Prostate gland (tissue), 2 donors: ENCODE results near the gene TMPRSS6.
A peak's percentile ranks its signal among the peaks of the same experiment; 100 is the strongest.

ENCODE experiments used
- CTCF ChIP-seq, 4 experiments: fragments of 200-600 bp in 2 of 4; fragments of 450-650 bp in 2 of 4; sonication (generic) in 2 of 4; IDR thresholded peaks; 1 replicate in 3 of 4; 2 replicates in 1 of 4; pipeline ENCODE4 v1.5.1; 2016 to 2019; ENCODE audit warnings: antibody characterized with exemption in 4 of 4, mild to moderate bottlenecking in 2 of 4, moderate library complexity in 2 of 4
- POLR2A ChIP-seq: fragments of 450-650 bp; IDR thresholded peaks from one replicate; pipeline ENCODE4 v1.6.1; 2016; ENCODE audit warnings: antibody characterized with exemption, mild to moderate bottlenecking
- POLR2AphosphoS5 ChIP-seq: sonication (generic); formaldehyde crosslinking; IDR thresholded peaks from one replicate; pipeline ENCODE4 v1.6.1; 2017; ENCODE audit warnings: antibody characterized with exemption

DNA sequence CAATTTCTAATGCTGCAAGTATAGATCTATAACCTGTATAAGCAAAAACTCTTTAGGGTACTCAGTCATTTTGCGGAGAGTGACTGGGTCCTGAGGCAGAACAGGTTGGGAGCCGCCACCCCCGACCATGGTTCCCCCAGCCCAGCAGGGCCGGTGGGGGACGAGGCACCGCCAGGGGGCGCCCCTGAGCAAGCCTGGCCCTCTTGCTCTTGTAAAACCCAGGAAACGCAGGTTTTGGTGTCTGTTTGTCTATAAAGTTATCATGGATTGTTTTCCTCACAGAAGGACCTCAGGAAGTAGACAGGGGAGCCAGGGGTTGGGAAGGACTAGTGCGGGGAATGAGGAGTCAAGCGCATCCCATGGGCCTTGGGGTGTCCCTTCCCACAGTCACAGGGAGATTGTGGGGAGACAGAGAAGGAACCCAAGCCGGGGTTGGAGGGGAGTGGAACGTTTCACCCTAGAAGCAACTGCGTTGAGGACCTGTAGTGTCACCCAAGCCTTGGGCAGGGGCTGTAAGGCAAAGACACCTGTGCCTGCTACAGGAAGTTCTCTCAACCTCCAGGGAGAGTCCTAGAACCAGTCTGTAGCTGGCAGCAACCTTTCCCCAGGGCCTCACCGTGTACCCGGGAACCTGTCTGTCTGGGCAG is 31.6 kb downstream of the TMPRSS6 start:
- TF ChIP-seq CTCF (IDR thresholded peaks at IDR 0.05) (peak; percentile 70 to 88 (median 80)), POLR2A (no peak), POLR2AphosphoS5 (peak; percentile 32)
